Coronary artery (tissue), 2 donors: Measurements from ENCODE around the gene PCYT1B.

Experiments
- DNase-seq: peaks from one replicate; pipeline ENCODE4 v3.0.0-alpha.2; 2017; ENCODE audit warnings: low spot score
- H3K27ac ChIP-seq, 2 donors: fragments of 200-600 bp; sonication (generic); one replicate each; pipeline ENCODE4 v1.5.1; 2016 to 2019
- H3K4me3 ChIP-seq: fragments of 200-600 bp; sonication (generic); 2 replicates; pipeline ENCODE4 v1.5.1; 2016; ENCODE audit warnings: mild to moderate bottlenecking, moderate library complexity
- CTCF ChIP-seq: fragments of 200-600 bp; sonication (generic); IDR thresholded peaks from one replicate; pipeline ENCODE4 v1.5.1; 2019; ENCODE audit warnings: antibody characterized with exemption

The PCYT1B gene

GRCh38 chrX:24567169-24567568 lies 80.0 kb downstream of the PCYT1B start:
- Histone ChIP-seq H3K4me3 (no peak overlapping the region), H3K27ac (no peak overlapping the region)
- TF ChIP-seq CTCF: no peak
- no peak for DNase-seq

- TF ChIP-seq CTCF: no peak
These were observed 80.9 kb downstream of the PCYT1B start for GRCh38 chrX:24566240-24566639.

GRCh38 chrX:24563291-24564010 lies 83.7 kb downstream of the PCYT1B start:
- Histone ChIP-seq H3K4me3 (no peak overlapping the region), H3K27ac (no peak overlapping the region)
- DNase-seq: no peak
- TF ChIP-seq CTCF: no peak

More at GRCh38 chrX:24566240-24566639, 80.9 kb downstream of the PCYT1B start:
- Histone ChIP-seq H3K27ac (no peak overlapping the region), H3K4me3 (no peak overlapping the region)
- no peak for DNase-seq

- Histone ChIP-seq H3K27ac (no peak overlapping the region), H3K4me3 (no peak overlapping the region)
- DNase-seq: no peak
- no peak for TF ChIP-seq CTCF
These were observed 86.0 kb downstream of the PCYT1B start for GRCh38 chrX:24561121-24561520.

GRCh38 chrX:24553011-24553410 lies 94.1 kb downstream of the PCYT1B start:
- peak overlapping the region in 1 of 2 donors; percentile 16 for H3K27ac ChIP-seq
- no peak for DNase-seq
- no peak overlapping the region for H3K4me3 ChIP-seq
- no peak for TF ChIP-seq CTCF

GRCh38 chrX:24550166-24550565 lies 97.0 kb downstream of the PCYT1B start:
- Histone ChIP-seq H3K27ac (no peak overlapping the region), H3K4me3 (no peak overlapping the region)
- DNase-seq: no peak
- no peak for TF ChIP-seq CTCF

- H3K27ac ChIP-seq: no peak overlapping the region
- no peak for TF ChIP-seq CTCF
- no peak overlapping the region for H3K4me3 ChIP-seq
These were observed 99.2 kb downstream of the PCYT1B start for GRCh38 chrX:24547961-24548360.

More at GRCh38 chrX:24547961-24548360, 99.2 kb downstream of the PCYT1B start:
- no peak for DNase-seq
